Measurements from ENCODE around the gene SLC24A1.

SLC24A1 gene

GRCh38 chr15:65695081-65695480, 73.3 kb downstream of the SLC24A1 start:
- no peak for DNase-seq
- intact Hi-C loops (cut with DNase I), result no loop called here

All from head of caudate nucleus (tissue), 42 donors.